CMK (cell line): Measurements from ENCODE around the gene GNAS-AS1.
"Not testable (repeated sequence)": the region's sequence is repeated elsewhere in the genome, so short reads cannot be mapped to it uniquely, and the experiment has no call there.

Experiments used
- DNase-seq: peaks from one replicate; pipeline ENCODE4 v3.0.0-alpha.2; 2010; ENCODE audit warnings: low read depth

The GNAS-AS1 gene

DNA sequence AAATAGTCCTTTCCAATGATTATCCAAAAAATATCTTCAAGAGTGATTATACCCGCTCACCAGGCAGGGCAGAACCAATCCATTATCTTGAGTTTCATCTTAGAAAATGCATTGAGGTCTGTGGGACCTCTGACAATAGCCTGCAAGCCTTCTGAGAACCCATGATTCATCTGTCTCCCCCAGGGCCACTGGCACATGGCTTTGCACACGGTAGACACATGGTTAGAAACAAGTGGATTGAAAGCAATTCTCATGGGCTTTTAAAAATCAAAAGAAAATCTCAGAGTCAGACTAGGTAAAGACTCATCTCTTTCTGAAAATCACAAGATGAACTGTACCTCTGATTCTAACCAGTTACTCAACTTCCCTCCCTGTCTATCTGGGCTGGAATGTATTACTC is 15.5 kb downstream of the GNAS-AS1 start:
- no peak for DNase-seq

DNA sequence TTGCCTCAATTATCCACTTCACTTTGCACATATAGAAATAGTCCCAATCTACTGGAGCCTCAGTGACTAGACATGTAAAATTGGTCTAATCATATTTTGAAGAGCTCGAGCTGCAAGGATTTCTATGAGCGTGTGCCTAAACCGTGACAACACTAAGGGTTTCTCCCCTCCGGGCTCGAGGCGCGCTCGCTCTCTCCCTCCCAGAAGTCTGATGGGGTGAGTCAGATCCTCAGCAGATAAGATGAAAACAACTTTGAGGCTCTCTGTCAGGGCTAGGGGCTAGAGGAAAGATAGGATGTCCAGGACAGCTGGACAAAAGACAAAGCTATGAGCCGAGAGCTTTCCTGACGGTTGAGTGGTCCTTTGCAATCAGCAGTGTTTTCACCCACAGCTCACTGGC is 16.8 kb downstream of the GNAS-AS1 start:
- DNase-seq, result no peak

DNA sequence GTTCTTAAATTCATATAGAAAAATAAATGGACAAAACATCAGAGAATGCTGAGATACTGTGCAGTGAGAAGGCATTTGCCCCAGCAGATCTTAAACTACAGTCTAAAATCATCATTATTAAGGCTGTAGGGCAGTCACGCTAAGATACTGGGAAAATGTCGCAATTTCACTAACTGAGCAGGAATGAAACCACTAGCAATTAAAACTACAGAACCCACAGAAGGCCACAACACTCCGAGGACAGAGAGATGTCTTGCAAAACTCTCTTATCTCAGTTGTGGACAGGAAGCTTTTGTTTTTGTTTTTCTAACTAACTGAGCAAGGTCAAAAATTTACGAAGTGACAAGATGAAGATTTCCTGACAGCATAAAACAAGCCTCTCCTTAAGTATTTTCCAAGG is 18.2 kb downstream of the GNAS-AS1 start:
- DNase-seq, result no peak

DNA sequence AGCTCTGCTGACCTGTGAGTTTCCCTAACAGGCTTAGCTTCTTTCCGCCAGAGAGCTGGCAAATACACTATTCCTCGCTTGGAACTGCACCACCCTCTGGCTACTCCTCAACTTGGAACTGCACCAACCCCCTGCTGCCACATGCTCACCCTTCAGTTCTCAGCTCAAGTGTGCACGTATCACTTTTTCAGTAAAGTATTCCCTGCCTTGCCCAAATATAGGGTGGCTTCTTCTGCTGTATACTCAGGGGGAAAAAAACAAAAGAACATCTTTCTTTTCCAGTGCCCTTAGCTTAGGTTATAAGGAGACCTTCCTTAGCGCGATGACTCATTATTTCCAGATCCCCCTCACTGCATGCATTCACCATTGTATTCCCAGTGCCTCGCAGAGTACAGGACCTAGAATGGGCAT is 21.2 kb downstream of the GNAS-AS1 start:
- DNase-seq, result no peak

DNA sequence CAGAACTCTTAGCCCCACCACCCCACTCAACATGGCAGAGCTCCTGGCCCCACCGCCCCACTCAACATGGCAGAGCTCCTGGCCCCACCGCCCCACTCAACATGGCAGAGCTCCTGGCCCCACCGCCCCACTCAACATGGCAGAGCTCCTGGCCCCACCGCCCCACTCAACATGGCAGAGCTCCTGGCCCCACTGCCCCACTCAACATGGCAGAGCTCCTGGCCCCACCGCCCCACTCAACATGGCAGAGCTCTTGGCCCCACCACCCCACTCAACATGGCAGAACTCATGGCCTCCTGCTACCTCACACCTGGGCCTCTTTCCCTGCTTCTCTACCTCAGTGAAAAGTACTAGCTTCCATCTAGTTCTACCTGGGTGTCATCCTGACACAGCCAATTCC is 21.9 kb downstream of the GNAS-AS1 start:
- DNase-seq, result not testable (repeated sequence)

DNA sequence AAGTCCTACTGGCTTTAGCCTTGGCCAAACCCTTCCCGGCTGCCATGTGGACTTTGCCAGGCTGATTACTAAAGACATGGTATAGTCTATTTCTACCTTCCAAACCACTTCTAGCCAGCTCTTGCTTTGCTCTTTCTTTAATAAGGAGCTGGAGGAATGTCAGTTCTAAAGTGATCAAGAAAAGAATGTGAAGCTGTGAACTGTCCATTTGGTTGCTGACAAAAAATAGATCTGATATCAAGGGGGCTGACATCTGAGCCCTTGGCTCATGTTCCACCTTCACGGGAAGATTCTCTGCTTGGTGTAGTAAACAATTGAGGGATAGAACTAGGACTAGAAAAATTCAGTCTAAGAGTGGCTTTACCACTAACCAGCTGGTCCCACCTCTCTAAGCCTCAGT is 22.6 kb downstream of the GNAS-AS1 start:
- no peak for DNase-seq

DNA sequence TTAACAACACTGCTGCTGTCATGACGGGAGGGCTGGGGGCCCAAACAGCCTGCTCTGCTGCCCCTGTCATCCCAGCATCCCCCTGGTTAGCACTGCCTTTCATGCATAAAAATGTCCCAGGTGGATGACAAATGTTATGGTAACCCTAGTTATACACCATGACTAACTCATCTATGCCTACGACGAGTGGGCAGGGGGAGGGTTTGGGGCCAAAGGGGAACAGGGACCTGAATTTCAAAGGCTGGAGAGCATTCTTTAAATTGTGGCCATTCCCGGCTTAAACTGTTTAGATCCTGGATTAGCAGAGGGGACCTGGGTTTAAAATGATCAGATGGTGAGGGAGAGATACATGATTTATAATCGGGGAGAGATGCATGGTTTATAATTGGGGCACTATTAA is 24.4 kb downstream of the GNAS-AS1 start:
- DNase-seq, result no peak

DNA sequence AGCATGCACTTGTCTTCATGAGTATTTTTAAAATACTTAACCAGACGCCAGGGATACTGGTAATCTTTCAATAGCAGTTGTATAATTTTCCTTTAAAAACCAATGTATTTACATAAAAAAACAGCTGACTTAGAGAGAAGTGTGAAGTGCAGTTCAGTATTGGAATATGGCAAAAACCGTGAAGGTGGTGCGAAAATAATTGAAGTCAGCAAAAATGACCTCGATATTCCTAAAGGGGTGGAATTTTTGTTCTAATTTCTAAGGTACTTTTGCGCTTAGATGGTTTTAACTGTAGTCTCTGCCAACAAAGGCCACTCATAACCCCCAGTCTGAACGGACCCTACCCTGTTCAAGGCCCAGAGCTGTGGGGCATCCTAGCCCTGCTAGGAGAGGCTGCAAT is 25.3 kb downstream of the GNAS-AS1 start:
- no peak for DNase-seq

DNA sequence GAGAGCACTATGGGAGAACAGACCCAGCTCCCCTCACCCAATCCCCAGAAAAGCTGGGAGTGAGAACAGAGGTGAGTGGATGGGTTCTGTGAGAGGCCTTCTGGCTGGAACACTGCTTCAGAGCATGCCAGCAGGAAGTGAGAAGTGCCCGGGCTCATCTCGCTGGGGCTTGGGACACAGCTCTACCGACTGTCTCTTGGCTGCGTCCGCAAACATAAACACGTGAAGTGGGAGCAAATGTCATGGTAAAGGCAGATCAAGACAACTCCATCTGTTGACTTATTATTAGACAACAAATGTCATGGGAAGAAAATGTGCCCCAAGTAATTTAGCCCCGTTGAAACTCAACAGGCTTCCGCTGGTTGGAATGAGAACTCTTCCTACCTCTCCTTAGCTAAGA is 25.9 kb downstream of the GNAS-AS1 start:
- DNase-seq, result no peak

DNA sequence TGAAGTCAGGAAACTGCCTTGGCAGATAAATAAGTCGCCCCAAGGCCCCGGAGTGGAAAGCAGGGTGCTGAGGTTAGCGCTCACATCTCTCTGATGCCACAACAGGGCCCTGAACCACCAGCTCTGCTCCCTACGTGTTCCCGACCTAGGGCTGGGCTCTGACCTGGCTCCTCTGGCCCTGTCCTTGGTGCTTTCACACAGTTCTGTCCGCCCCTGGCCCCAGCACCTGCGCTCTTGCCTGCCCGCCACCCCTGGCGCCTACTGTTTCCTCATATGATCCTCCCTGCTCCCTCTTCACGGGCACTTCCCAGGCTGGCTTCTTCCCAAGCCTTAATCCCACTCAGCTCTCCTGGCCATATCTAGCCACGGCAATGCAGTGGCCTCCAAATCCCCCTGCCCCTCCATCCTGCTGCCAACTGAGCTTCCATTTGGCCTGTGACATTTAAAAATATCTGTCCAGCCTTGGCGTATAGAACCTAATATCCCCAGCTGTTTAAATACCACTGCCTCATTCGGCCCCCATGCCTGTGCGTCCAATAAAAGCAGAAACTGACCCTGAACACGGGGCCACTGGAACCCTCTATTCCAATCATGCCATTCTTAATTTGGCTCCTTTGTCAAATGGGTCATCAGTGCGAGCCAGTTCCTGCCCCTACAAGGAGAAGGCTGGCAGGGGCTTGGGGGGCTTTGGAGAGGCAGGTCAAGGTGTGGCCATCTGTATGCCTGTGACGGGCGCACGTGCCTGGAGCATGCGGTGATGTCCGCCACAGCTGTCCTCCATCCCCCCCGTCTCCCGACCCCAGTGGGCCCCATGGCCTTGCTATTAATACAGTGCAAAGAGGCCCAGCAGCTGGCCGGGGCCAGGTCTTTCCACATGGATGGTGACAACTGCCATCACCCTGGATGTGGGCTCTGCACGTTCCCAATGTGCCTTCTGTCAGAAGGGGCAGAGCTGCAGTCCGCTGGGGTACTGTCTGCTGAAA is 27.7 kb downstream of the GNAS-AS1 start:
- no peak for DNase-seq

DNA sequence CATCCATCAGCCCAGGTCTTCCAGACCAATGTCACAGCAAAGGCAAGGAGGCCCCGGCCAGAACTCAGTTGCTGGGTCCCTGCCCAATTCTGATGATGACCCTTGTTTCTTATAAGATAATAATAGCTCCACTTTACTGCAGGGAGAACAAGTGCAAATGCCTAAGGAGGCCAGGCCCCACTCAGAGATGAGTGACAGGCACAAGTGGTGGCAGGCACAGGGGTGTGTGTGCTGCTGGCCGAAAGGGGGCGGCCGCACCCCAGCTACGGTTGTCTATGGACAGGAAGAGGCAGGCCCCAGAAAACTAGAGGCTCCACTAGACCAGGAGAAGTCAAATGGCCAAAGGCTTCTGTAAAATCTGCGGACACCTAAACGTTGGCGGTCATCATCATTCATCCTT is 28.6 kb downstream of the GNAS-AS1 start:
- DNase-seq, result no peak

DNA sequence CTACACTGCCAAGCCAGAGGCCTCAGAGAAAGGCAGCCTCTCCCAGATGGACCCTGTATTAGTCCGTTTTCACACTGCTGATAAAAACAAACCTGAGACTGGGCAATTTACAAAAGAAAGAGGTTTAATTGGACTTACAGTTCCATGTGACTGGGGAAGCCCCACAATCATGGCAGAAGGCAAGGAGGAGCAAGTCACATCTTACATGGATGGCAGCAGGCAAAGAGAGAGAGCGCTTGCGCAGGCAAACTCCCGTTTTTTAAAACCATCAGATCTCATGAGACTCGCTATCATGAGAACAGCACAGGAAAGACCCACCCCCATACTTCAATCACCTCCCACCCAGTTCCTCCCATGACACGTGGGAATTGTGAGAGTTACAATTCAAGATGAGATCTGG is 30.2 kb downstream of the GNAS-AS1 start:
- not testable (repeated sequence) for DNase-seq

DNA sequence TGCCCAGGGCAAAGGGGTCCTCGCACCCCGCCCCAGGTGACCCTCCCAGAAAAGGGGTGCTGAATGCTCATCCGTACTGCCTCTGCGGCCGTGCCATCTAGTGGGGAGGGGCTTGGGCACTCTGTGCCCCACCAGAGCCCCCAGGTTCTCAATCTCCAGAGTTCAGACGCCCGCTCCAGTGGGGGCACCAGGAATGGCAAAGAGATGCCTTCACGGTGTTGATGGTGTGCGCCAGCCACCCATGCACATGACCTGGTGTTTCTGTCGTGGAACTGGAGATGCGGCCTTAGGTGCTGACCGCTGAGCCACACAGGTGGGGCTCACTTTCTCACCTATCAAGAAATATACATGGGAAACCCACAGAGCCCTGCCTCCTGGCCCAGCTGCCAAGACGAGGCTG is 30.8 kb downstream of the GNAS-AS1 start:
- no peak for DNase-seq

DNA sequence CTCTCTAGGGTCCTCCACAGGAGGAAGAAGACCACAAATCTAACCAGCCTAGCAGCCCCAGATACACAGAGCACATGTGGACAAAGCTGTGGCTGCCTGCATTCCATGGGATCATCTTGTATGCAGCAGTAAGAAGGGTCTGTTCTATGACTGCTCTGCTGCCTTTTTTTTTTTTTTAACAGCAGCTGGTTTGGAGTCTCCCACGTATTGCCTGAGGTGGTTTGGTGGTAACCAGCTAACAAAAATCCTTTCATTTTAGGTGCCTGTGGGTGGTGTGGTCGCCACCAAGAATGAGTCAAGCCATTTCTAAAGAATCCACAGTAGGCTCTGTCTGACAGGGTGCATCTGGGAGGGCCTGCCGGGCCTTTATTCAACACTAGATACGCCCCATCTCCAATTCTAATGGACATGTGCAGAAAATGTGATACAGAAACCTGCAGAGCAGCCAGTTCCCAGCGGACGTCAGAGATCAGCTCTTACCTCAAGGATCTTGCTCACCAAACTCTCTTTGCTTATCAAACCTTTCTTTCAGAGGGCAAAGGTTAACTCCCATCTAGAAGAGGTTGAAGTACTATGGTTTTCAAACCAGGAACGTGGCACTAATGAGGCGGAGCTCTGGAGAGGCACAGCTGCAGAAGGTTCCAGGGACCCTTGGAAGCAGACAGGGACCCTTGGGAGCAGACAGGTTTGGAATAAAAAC is 32.0 kb downstream of the GNAS-AS1 start:
- DNase-seq, result no peak

DNA sequence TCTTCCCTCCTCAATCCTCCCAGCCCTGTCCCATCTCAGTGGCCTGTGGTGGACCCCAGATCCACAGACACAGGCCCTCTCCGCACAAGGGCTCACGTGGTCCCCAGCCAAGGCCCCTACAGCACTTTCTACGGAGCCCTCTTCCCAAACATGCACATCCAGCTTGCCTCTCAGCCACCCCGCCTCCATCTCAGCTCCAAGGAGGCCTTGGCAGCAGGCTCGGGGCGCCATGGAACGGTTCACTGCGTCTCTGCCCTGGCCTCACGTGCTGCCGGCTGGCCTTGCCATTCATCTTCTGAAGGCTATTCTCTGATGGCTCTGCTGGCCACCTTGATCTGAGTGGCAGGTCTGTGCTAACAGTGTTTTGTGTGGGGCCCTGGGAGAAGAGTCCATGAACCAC is 33.0 kb downstream of the GNAS-AS1 start:
- no peak for DNase-seq

DNA sequence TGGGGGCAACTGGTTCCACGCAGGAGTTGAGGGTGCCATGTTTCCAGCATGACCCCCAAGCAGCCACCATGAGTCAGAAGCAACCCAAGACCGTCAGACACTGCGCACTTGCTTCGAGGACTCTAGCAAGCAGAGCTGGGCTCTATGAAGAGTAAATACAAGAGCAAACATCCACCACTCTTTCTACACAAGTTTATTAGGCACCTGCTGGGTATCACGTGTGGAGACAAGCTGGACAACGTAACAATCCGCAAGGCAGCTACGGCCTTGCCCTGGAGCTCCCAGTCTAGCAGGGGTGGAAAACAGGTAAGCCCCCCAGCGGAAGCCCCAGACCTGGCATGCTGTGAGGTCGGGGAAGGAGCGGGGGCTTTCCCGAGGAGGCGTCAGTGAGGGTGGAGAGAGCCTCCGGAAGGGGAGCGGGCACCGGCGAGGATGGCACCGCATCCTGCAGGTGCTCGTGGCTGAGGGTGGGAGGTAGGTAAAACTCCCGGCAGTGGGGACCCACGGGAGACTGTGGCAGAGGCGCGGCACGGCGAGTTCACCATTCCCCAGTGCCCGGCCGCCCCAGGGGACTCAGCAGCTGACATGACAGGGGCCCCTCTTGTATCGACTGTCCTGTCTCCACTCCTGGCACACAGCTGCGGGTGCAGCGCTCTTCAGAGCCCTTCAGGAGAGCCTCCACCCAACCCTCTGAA is 33.6 kb downstream of the GNAS-AS1 start:
- no peak for DNase-seq

DNA sequence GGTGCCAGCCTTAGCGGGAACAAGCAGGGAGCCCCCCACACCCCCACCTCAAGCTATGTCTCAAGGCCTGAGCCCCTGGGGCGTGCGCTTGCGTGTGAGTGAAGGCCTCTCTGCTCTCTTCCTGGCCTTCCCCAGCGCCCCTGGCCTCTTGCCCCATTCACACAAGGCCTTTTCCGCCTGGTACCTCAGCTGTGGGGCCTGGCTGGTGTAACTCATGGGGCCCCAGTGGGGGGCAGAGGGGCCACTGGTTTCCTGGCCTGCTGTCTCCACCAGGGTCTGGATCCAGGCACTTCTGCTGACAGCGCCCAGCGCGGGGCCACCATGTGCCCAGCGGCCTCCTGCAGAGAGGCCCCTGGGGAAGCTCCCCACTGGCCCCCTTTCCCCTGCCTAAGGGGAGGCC is 34.7 kb downstream of the GNAS-AS1 start:
- DNase-seq, result no peak

DNA sequence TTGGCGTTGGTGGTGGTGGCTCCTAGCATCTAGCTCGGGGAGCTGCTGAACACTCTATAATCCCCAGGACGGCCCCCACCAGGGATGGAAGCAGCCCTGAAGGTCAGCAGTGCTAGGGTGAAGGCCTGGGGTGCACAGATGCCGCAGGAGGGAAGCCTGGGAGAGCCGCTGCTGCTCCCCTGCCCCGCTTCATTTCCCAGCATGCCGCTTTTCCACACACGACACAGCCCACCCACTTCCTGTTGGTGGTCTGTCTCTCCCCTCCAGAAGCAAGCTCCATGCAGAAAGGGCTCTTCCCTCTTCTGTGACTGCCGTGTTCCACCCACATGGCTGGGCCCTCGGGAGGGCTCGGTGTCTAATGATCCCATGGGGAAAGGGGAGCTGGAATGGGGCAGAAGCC is 35.3 kb downstream of the GNAS-AS1 start:
- no peak for DNase-seq

DNA sequence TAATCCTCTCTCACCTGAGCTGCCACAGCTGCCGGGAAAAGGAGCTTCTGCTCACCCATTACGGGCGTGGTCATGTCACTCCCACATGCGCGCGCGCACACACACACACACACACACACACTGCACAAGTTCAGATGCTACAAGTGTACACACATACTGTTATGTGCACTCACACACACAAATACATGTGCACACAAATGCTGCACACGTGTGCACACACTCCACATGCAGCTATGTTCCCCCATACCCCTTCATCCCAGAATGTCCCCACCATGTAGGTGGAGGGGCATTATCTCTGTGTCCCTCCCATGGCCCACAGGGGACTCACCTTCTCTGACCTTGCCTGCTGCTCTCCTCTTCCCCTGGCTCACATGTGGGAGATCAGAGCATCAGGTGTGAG is 37.3 kb downstream of the GNAS-AS1 start:
- DNase-seq, result no peak

DNA sequence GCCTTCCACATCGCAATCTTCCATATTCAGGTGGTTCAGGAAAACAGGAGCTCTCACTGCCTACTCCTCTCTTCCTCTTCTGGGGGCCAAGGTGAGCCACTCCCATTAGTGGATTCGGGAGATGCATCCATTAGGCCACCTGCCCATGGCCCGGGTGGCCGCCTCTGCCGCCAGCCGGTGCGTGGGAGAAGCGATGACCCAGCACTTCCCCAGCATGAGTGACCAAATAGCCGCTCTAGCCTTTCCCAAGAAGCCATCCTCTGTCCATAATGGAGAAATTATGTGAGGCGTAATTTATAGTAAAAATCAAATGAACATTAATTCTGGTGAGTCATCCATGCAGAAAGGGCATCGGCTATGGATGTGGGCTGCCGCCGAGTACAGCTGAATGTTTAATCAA is 39.4 kb downstream of the GNAS-AS1 start:
- DNase-seq, result no peak

DNA sequence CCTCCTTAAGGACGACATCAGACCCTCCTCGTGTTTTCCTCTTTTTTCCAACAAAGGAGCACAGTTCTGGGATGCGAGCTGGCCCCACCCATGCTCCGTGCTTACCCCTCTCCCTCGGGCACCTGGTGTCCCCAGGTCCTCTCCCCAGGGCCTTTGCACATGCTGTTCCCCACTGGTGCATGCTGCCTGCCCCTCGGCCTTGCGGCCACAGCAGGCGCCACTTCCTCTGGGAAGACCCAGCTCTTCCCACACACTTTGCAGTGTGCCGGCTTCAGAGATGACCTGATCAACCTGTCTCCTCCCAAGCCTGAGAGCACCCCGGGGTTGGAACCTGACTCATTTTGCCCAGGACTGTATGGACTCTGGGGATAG is 39.8 kb downstream of the GNAS-AS1 start:
- DNase-seq, result no peak

DNA sequence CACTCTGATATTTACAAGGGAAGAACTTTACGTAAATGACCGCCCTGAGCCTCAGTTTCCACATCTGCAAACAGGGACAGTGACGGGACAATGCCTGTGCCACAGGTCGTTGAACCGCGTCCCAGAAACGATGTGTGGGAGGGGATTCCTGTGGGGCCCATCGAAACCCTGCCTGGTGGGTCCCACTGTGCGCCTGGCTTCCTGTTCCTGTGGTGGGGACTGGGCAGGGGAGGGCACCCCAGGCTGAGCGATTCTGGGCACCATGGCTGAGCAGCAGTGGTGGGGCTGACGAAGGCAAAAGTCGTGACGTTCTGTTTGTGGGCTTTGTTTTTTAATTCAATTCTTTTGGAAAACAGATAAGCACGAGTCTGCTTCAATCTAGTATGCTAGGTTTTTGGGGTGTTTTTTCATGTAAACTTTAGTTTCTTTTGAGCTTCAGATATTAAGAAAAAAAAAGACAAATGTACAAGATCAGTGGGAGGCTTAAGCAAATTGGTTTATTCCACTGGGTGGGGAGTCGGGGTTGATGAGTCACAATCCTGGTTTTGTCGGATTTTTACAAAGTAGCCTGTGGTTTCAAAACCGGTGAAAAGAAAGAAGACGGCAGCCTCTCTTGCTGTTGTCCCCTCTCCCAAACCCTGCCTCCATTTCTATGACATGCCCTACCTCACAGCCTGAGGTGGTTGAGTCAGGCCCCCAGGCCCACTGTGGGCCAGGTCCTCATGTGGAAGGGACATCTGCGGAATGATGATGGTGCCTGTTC is 40.4 kb downstream of the GNAS-AS1 start:
- DNase-seq, result no peak
